Peyer's patch (tissue), 4 donors: Measurements from ENCODE around the gene GDI2.

Source experiments
- POLR2A ChIP-seq, 2 donors: fragments of 450-650 bp; IDR thresholded peaks; one replicate each; pipeline ENCODE4 v1.5.1; 2017; ENCODE audit warnings: antibody characterized with exemption in 2 of 2, mild to moderate bottlenecking in 2 of 2, moderate library complexity in 2 of 2
- TF ChIP-seq, protein P1 (sequence below), 6 experiments: fragments of 450-650 bp in 4 of 6; fragments of 200-600 bp in 2 of 6; sonication (generic) in 1 of 6; IDR thresholded peaks; one replicate each; pipeline ENCODE4 v1.5.1; 2017 to 2019; ENCODE audit warnings: antibody characterized with exemption in 6 of 6, mild to moderate bottlenecking in 3 of 6, moderate library complexity in 1 of 6

DNA sequence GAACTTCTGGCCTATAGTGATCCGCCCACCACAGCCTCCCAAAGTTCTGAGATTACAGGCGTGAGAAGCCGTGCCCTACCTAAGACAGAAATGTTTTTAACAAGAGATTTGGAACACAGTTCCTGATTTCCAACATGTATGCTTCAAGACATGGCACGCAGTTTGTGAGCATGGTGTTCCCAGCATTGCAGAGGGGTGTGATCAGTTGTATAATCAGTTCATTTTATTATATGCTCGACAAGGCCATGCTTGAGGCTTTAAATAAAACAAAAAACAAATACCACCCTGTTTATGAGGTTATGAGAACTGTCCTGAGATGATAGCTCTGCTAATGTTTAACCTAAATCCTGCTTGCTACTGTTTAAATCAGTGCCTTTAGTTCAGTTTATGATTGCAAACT is 68.4 kb downstream of the GDI2 start:
- no peak for TF ChIP-seq POLR2A (IDR thresholded peaks at IDR 0.05)
- TF ChIP-seq, protein P1, sequence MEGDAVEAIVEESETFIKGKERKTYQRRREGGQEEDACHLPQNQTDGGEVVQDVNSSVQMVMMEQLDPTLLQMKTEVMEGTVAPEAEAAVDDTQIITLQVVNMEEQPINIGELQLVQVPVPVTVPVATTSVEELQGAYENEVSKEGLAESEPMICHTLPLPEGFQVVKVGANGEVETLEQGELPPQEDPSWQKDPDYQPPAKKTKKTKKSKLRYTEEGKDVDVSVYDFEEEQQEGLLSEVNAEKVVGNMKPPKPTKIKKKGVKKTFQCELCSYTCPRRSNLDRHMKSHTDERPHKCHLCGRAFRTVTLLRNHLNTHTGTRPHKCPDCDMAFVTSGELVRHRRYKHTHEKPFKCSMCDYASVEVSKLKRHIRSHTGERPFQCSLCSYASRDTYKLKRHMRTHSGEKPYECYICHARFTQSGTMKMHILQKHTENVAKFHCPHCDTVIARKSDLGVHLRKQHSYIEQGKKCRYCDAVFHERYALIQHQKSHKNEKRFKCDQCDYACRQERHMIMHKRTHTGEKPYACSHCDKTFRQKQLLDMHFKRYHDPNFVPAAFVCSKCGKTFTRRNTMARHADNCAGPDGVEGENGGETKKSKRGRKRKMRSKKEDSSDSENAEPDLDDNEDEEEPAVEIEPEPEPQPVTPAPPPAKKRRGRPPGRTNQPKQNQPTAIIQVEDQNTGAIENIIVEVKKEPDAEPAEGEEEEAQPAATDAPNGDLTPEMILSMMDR (IDR thresholded peaks at IDR 0.05): no peak
